ENCODE data around the gene ADORA2A. TPM values are rescaled to one million over a fixed set of nuclear protein-coding genes. Genes with fewer than 3 reads are reported as not detected.

ADORA2A gene
- total and polyA plus RNA-seq, 5 donors, result 3.7 to 6.6 (median 5.2) TPM

Other genes with a start within 250 kb of the ADORA2A start
- gene SUSD2, start 246.1 kb upstream of the ADORA2A start, total RNA-seq, result 1 to 10 TPM; 6.2 to 7.4 (median 7.3) TPM
- gene SUSD2, start 246.1 kb upstream of the ADORA2A start, polyA plus RNA-seq, result 6.7 TPM
- gene GGT5, start 182.5 kb upstream of the ADORA2A start, total RNA-seq, result 10 to 100 TPM; 30.2 to 61.0 (median 45.1) TPM
- 46.3 TPM for gene GGT5, start 182.5 kb upstream of the ADORA2A start, polyA plus RNA-seq
- gene SPECC1L, start 156.8 kb upstream of the ADORA2A start, total RNA-seq, result 10 to 100 TPM; 66.1 to 76.1 (median 71.7) TPM
- gene SPECC1L, start 156.8 kb upstream of the ADORA2A start, polyA plus RNA-seq, result 16.9 TPM
- gene UPB1, start 67.7 kb downstream of the ADORA2A start, total RNA-seq, result 1 to 10 TPM; 1.8 to 6.6 (median 2.9) TPM
- 2.7 TPM for gene UPB1, start 67.7 kb downstream of the ADORA2A start, polyA plus RNA-seq
- 100 to 1,000 TPM; 124 to 144 (median 135) TPM for gene GUCD1, start 127.5 kb downstream of the ADORA2A start, total RNA-seq
- gene GUCD1, start 127.5 kb downstream of the ADORA2A start, polyA plus RNA-seq, result 161 TPM
- gene SNRPD3, start 128.4 kb downstream of the ADORA2A start, total RNA-seq, result 10 to 100 TPM; 63.4 to 73.4 (median 67.7) TPM
- 109 TPM for gene SNRPD3, start 128.4 kb downstream of the ADORA2A start, polyA plus RNA-seq
- gene LRRC75B, start 165.5 kb downstream of the ADORA2A start, total RNA-seq, result 1 to 10 TPM; 5.1 to 7.3 (median 5.9) TPM
- 6.1 TPM for gene LRRC75B, start 165.5 kb downstream of the ADORA2A start, polyA plus RNA-seq
- 1 to 10 TPM; 4.1 to 7.2 (median 5.9) TPM for gene GGT1, start 175.6 kb downstream of the ADORA2A start, total RNA-seq
- 3.7 TPM for gene GGT1, start 175.6 kb downstream of the ADORA2A start, polyA plus RNA-seq